BE2C (cell line): ENCODE results near the gene BSND.

ENCODE experiments used
- DNase-seq: peaks from one replicate; pipeline ENCODE4 v3.0.0-alpha.2; 2020
- H3K27me3 ChIP-seq: fragments of 250-450 bp; sonication (Bioruptor Pico); 2 replicates; pipeline ENCODE4 v1.5.1; 2020; ENCODE audit warnings: mild to moderate bottlenecking
- H3K36me3 ChIP-seq: fragments of 250-450 bp; sonication (Bioruptor Pico); 2 replicates; pipeline ENCODE4 v1.5.1; 2020; ENCODE audit warnings: mild to moderate bottlenecking
- H3K4me1 ChIP-seq: fragments of 250-450 bp; sonication (Bioruptor Pico); 2 replicates; pipeline ENCODE4 v1.5.1; 2020
- H3K4me3 ChIP-seq: 2 replicates; pipeline ENCODE4 v1.5.1; 2011; ENCODE audit warnings: low read depth, low read length
- H3K9me3 ChIP-seq: fragments of 250-450 bp; sonication (Bioruptor Pico); 2 replicates; pipeline ENCODE4 v1.5.1; 2020
- CTCF ChIP-seq: IDR thresholded peaks from 2 replicates; pipeline ENCODE4 v1.5.1; 2012; ENCODE audit warnings: mild to moderate bottlenecking, low read depth, low read length

BSND gene

GRCh38 chr1:55056632-55056992 lies 57.9 kb downstream of the BSND start:
- H3K4me1 ChIP-seq, result no peaks in the 10 kb centered on the region
- H3K36me3 ChIP-seq, result no peaks in the 10 kb centered on the region
- H3K9me3 ChIP-seq, result no peaks in the 10 kb centered on the region
- TF ChIP-seq CTCF, result no peak
- no peak overlapping the region for H3K4me3 ChIP-seq
- no peak for DNase-seq
- H3K27me3 ChIP-seq, result no peaks in the 10 kb centered on the region

- TF ChIP-seq CTCF, result no peak
- Histone ChIP-seq H3K27me3 (no peaks in the 10 kb centered on the region), H3K36me3 (no peaks in the 10 kb centered on the region), H3K4me1 (no peaks in the 10 kb centered on the region), H3K9me3 (no peaks in the 10 kb centered on the region), H3K4me3 (no peak overlapping the region)
- DNase-seq, result no peak
Observed at GRCh38 chr1:55057270-55057955, 58.7 kb downstream of the BSND start.

GRCh38 chr1:55057956-55058298 lies 59.2 kb downstream of the BSND start:
- no peak for TF ChIP-seq CTCF
- H3K9me3 ChIP-seq, result no peaks in the 10 kb centered on the region
- H3K4me3 ChIP-seq, result no peak overlapping the region
- no peak for DNase-seq
- H3K27me3 ChIP-seq, result no peaks in the 10 kb centered on the region
- H3K36me3 ChIP-seq, result no peaks in the 10 kb centered on the region
- no peaks in the 10 kb centered on the region for H3K4me1 ChIP-seq

- Histone ChIP-seq H3K27me3 (no peaks in the 10 kb centered on the region), H3K36me3 (no peaks in the 10 kb centered on the region), H3K9me3 (no peaks in the 10 kb centered on the region), H3K4me1 (peaks cover 4% of the 10 kb centered on the region; the same call in 1 of the 2 replicates), H3K4me3 (no peak overlapping the region)
- DNase-seq, result no peak
- TF ChIP-seq CTCF, result no peak
Observed at GRCh38 chr1:55059302-55060132, 60.8 kb downstream of the BSND start.

GRCh38 chr1:55060133-55060999 lies 61.6 kb downstream of the BSND start:
- peaks cover 4% of the 10 kb centered on the region; the same call in 1 of the 2 replicates for H3K4me1 ChIP-seq
- no peak for DNase-seq
- no peaks in the 10 kb centered on the region for H3K9me3 ChIP-seq
- no peak for TF ChIP-seq CTCF
- H3K36me3 ChIP-seq, result no peaks in the 10 kb centered on the region
- no peaks in the 10 kb centered on the region for H3K27me3 ChIP-seq
- no peak overlapping the region for H3K4me3 ChIP-seq
